Vagina (tissue), 2 donors: ENCODE data around the gene UHRF2. TPM values are rescaled to one million over a fixed set of nuclear protein-coding genes. Genes with fewer than 3 reads are reported as not detected.
"Not testable (repeated sequence)": the region's sequence is repeated elsewhere in the genome, so short reads cannot be mapped to it uniquely, and the experiment has no call there.

Experiments
- DNase-seq, 2 donors: peaks; one replicate each; pipeline ENCODE4 v3.0.0-alpha.2; 2017; ENCODE audit errors: extremely low spot score in 2 of 2
- H3K27ac ChIP-seq: fragments of 200-600 bp; sonication (generic); one replicate; pipeline ENCODE4 v1.5.1; 2019
- H3K27me3 ChIP-seq: fragments of 200-600 bp; sonication (generic); one replicate; pipeline ENCODE4 v1.5.1; 2019
- H3K36me3 ChIP-seq, 2 donors: fragments of 200-600 bp; sonication (generic); one replicate each; pipeline ENCODE4 v1.5.1; 2017 to 2019
- H3K4me1 ChIP-seq: fragments of 200-600 bp; sonication (generic); one replicate; pipeline ENCODE4 v1.5.1; 2019
- H3K4me3 ChIP-seq, 2 donors: fragments of 200-600 bp; sonication (generic); 1 replicate in 1 of 2; 2 replicates in 1 of 2; pipeline ENCODE4 v1.5.1; 2016 to 2019
- H3K9me3 ChIP-seq: fragments of 200-600 bp; sonication (generic); one replicate; pipeline ENCODE4 v1.5.1; 2019
- POLR2A ChIP-seq, 2 donors: fragments of 450-650 bp; IDR thresholded peaks; one replicate each; pipeline ENCODE4 v1.6.1; 2017; ENCODE audit warnings: antibody characterized with exemption in 2 of 2, mild to moderate bottlenecking in 2 of 2, moderate library complexity in 2 of 2
- POLR2AphosphoS5 ChIP-seq, 2 donors: sonication (generic); formaldehyde crosslinking; IDR thresholded peaks; one replicate each; pipeline ENCODE4 v1.9.0; 2017; ENCODE audit warnings: antibody characterized with exemption in 2 of 2, mild to moderate bottlenecking in 2 of 2, low read depth in 1 of 2; ENCODE audit not compliant: insufficient read depth in 1 of 2
- intact Hi-C: fragments of 100-400 bp; cut with DNase I; formaldehyde crosslinking; loops from one replicate; pipeline ENCODE4 v1.15.1; 2023
- total RNA-seq: library from RNA; depleted of rRNA; stranded (reverse); fragments of >200 nt; gene quantifications from one replicate; pipeline ENCODE4 v1.2.3, GENCODE V29; 2016
- TF ChIP-seq, protein P1 (sequence below), 3 experiments: fragments of 450-650 bp in 2 of 3; fragments of 200-600 bp in 1 of 3; sonication (generic) in 1 of 3; IDR thresholded peaks; one replicate each; pipeline ENCODE4 v1.5.1; 2017 to 2019; ENCODE audit warnings: antibody characterized with exemption in 3 of 3, mild to moderate bottlenecking in 2 of 3, moderate library complexity in 2 of 3

The UHRF2 gene
- total RNA-seq, 1 donor from 2014 or later = 70.0 TPM

DNA sequence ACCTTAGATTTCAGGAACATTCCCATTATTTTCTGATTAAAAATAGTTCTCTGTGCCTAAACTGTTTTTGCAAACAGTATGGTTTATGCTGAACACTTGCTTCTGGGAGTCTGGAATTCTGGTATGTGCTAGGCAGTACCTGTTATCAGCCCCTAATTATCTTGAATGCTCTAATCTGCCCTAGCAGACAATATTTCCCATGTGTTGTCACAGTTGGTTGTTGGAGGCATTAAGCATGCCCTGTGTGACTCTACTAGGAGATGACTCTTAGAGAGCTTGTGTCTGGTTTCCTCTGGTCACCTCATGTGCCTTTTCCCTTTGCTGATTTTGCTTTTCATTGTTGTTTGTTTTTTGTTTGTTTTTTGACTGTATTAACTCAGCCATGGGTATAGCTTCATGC is 36.6 kb downstream of the UHRF2 start:
- no peaks in the 10 kb centered on the region for H3K27me3 ChIP-seq
- H3K9me3 ChIP-seq = no peaks in the 10 kb centered on the region
- H3K27ac ChIP-seq = no peak overlapping the region
- no peak for DNase-seq
- H3K4me3 ChIP-seq = no peak overlapping the region
- intact Hi-C loops = no loop called here
- no peak for TF ChIP-seq POLR2A (IDR thresholded peaks at IDR 0.05)
- TF ChIP-seq, protein P1, sequence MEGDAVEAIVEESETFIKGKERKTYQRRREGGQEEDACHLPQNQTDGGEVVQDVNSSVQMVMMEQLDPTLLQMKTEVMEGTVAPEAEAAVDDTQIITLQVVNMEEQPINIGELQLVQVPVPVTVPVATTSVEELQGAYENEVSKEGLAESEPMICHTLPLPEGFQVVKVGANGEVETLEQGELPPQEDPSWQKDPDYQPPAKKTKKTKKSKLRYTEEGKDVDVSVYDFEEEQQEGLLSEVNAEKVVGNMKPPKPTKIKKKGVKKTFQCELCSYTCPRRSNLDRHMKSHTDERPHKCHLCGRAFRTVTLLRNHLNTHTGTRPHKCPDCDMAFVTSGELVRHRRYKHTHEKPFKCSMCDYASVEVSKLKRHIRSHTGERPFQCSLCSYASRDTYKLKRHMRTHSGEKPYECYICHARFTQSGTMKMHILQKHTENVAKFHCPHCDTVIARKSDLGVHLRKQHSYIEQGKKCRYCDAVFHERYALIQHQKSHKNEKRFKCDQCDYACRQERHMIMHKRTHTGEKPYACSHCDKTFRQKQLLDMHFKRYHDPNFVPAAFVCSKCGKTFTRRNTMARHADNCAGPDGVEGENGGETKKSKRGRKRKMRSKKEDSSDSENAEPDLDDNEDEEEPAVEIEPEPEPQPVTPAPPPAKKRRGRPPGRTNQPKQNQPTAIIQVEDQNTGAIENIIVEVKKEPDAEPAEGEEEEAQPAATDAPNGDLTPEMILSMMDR (IDR thresholded peaks at IDR 0.05) = no peak
- TF ChIP-seq POLR2AphosphoS5 (IDR thresholded peaks at IDR 0.05; ENCODE audit: insufficient read depth in 1 of 2, low read depth in 1 of 2) = no peak
- H3K4me1 ChIP-seq = peaks cover 53% of the 10 kb centered on the region
- H3K36me3 ChIP-seq = no peaks in the 10 kb centered on the region

DNA sequence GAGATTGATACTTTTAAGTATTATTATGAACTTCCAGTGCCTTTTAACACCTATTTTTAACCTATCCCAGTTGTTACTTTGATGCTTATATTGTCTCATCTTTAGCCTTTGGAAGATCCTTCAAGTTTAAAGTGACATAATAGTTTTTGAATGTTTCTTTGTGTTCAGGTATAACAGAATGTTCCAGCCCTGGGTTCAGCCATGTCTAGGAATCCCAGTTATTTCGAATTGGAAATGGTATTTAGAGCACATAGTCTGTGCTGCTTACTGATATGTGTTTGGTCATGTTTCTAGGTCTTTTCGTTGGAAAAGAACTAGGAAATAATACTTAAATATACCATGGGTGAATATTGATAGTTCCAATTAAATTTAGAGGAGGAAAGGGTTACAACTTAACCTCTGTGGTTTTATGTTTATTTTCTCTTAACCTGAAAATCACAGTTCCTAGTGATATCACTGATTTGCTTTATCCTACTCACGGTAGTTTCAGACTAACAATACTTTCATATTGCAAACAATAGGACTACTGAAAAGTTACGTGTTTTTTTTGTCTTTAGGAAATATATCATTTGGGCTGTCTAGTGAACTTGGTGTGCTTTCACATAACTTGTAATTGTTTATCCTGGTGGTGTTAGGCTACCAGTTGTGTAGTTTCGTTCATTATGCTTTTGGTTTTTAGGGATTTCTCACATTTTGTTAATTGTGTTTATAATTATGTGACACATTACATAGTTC is 37.8 kb downstream of the UHRF2 start:
- intact Hi-C loops = no loop called here

DNA sequence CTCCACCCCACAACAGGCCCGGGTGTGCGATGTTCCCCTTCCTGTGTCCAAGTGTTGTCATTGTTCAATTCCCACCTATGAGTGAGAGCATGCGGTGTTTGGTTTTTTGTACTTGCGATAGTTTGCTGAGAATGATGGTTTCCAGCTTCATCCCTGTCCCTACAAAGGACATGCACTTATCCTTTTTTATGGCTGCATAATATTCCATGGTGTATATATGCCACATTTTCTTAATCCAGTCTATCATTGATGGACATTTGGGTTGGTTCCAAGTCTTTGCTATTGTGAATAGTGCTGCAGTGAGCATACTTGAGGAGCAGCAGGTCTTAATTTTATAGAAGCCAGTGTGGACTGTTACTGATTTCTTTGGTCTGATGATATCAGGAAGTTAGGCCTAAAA is 42.3 kb downstream of the UHRF2 start:
- H3K27me3 ChIP-seq, H3K4me3 ChIP-seq, H3K36me3 ChIP-seq, intact Hi-C loops, DNase-seq, H3K27ac ChIP-seq, H3K9me3 ChIP-seq: not testable (repeated sequence)
- peaks cover 17% of the 10 kb centered on the region for H3K4me1 ChIP-seq

More for the DNA sequence above, 37.8 kb downstream of the UHRF2 start:
- TF ChIP-seq, protein P1 (IDR thresholded peaks at IDR 0.05) = no peak
- no peak for TF ChIP-seq POLR2AphosphoS5 (IDR thresholded peaks at IDR 0.05; ENCODE audit: insufficient read depth in 1 of 2, low read depth in 1 of 2)
- TF ChIP-seq POLR2A (IDR thresholded peaks at IDR 0.05) = no peak
- Histone ChIP-seq H3K4me3 (no peak overlapping the region), H3K4me1 (peaks cover 53% of the 10 kb centered on the region), H3K27me3 (no peaks in the 10 kb centered on the region), H3K27ac (no peak overlapping the region), H3K9me3 (no peaks in the 10 kb centered on the region), H3K36me3 (no peaks in the 10 kb centered on the region)
- DNase-seq = no peak

DNA sequence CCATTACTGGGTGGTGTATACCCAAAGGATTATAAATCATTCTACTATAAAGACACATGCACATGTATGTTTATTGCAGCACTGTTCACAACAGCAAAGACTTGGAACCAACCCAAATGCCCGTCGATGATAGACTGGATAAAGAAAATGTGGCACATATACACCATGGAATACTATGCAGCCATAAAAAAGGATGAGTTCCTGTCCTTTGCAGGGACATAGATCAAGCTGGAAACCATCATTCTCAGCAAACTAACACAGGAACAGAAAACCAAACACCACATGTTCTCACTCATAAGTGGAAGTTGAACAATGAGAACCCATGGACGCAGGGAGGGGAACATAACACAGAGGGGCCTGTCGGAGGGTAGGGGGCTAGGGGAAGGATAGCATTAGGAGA is 45.7 kb downstream of the UHRF2 start:
- H3K27me3 ChIP-seq, H3K9me3 ChIP-seq, intact Hi-C loops, DNase-seq, H3K4me3 ChIP-seq, H3K27ac ChIP-seq, H3K4me1 ChIP-seq, H3K36me3 ChIP-seq: not testable (repeated sequence)

DNA sequence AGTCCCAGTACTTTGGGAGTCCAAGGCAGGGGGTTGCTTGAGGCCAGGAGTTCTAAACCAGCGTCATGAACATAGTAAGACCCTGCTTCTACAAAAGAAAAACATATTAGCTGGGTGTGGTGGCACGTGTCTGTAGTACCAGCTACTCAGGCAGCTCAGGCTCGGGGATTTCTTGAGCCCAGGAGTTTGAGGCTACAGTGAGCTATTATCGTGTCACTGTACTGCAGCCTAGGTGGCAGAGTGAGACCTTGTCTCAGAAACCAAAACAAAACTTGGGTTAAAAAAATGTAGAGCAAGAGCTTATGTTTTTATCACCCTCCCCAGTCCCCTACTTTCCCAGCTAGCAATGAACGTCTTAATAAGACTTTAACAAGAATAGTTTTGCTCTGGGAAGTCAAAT is 46.7 kb downstream of the UHRF2 start:
- no peak for DNase-seq
- no peaks in the 10 kb centered on the region for H3K9me3 ChIP-seq
- H3K27me3 ChIP-seq = no peaks in the 10 kb centered on the region
- no peak overlapping the region for H3K4me3 ChIP-seq
- no peak for TF ChIP-seq POLR2AphosphoS5 (IDR thresholded peaks at IDR 0.05; ENCODE audit: insufficient read depth in 1 of 2, low read depth in 1 of 2)
- TF ChIP-seq, protein P1 (IDR thresholded peaks at IDR 0.05) = no peak
- TF ChIP-seq POLR2A (IDR thresholded peaks at IDR 0.05) = no peak
- peaks cover 6% of the 10 kb centered on the region for H3K4me1 ChIP-seq
- H3K27ac ChIP-seq = no peak overlapping the region
- intact Hi-C loops = no loop called here
- peaks cover 0 to under 1% of the 10 kb centered on the region in 2 donors for H3K36me3 ChIP-seq

DNA sequence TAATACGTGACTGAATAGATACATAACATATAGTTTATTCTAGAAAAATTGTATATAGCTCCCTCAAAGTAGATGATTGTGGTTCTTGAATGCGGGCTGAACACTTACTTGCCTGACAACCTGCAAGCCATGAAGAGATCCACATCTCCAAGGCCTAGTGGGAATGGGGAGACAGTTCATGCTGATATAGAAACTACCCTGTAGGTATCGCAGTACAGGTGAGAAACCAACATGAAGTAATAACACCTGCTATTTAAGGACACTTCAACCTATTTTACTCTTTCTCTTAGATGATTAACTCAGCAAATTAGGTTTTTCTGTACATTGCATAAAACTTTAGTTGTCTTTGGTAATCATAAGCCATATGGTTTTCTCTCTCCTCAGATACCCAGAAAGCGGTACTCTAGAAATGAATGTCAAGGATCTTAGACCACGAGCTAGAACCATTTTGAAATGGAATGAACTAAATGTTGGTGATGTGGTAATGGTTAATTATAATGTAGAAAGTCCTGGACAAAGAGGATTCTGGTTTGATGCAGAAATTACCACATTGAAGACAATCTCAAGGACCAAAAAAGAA is 47.3 kb downstream of the UHRF2 start:
- Histone ChIP-seq H3K36me3 (peaks cover 0 to 4% of the 10 kb centered on the region in 2 donors), H3K4me1 (peaks cover 6% of the 10 kb centered on the region), H3K27me3 (no peaks in the 10 kb centered on the region), H3K9me3 (no peaks in the 10 kb centered on the region), H3K27ac (no peak overlapping the region), H3K4me3 (no peak overlapping the region)
- TF ChIP-seq POLR2AphosphoS5 (IDR thresholded peaks at IDR 0.05; ENCODE audit: insufficient read depth in 1 of 2, low read depth in 1 of 2) = no peak
- no peak for TF ChIP-seq POLR2A (IDR thresholded peaks at IDR 0.05)
- TF ChIP-seq, protein P1 (IDR thresholded peaks at IDR 0.05) = no peak
- intact Hi-C loops = no loop called here
- no peak for DNase-seq
